Keratinocyte (primary cell): ENCODE measurements around the gene SNRPB.

Experiments
- EZH2 ChIP-seq: IDR thresholded peaks from one replicate; pipeline ENCODE4 v1.6.1; 2012; ENCODE audit warnings: inconsistent platforms, mild to moderate bottlenecking, low read length, moderate library complexity
- TF ChIP-seq, protein P1 (sequence below), 3 experiments: IDR thresholded peaks in 1 of 3; conservative IDR thresholded peaks in 1 of 3; optimal IDR thresholded peaks in 1 of 3; 2 replicates in 2 of 3; 3 replicates in 1 of 3; pipeline versions ENCODE3 to v1.5.1; 2011; ENCODE audit warnings: low read length in 3 of 3, mild to moderate bottlenecking in 3 of 3, moderate library complexity in 2 of 3, control low read depth in 1 of 3, inconsistent platforms in 1 of 3; ENCODE audit not compliant: insufficient read depth in 2 of 3; ENCODE audit errors: extremely low read depth in 1 of 3

DNA sequence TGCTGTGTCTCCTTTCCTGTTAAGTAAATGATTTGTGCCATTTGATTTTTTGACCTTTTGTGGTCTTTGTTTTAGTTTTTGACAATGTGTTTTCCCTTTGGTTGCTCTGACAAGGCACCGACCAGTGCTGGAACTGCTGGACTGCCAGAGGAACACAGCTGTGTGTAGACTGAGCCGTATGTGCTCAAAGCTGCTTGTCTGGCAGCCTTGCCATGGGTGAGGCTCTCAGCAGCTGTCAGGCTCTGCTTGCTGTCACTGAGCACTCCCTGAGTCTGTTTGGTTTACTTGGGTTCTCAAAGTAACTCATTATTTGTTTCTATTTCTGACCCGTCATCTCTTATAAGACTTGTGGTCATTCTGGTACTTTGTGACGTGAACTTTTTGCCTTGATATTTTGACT lies 15.1 kb upstream of the SNRPB start:
- TF ChIP-seq, protein P1, sequence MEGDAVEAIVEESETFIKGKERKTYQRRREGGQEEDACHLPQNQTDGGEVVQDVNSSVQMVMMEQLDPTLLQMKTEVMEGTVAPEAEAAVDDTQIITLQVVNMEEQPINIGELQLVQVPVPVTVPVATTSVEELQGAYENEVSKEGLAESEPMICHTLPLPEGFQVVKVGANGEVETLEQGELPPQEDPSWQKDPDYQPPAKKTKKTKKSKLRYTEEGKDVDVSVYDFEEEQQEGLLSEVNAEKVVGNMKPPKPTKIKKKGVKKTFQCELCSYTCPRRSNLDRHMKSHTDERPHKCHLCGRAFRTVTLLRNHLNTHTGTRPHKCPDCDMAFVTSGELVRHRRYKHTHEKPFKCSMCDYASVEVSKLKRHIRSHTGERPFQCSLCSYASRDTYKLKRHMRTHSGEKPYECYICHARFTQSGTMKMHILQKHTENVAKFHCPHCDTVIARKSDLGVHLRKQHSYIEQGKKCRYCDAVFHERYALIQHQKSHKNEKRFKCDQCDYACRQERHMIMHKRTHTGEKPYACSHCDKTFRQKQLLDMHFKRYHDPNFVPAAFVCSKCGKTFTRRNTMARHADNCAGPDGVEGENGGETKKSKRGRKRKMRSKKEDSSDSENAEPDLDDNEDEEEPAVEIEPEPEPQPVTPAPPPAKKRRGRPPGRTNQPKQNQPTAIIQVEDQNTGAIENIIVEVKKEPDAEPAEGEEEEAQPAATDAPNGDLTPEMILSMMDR (optimal IDR thresholded peaks at IDR 0.05 in 1 of 3, IDR thresholded peaks at IDR 0.05 in 1 of 3, conservative IDR thresholded peaks at IDR 0.05 in 1 of 3; ENCODE audit: extremely low read depth in 1 of 3, insufficient read depth in 2 of 3, low read length in 3 of 3), result no peak
- no peak for TF ChIP-seq EZH2
